Measurements from ENCODE around the gene FAM83C. TPM values are rescaled to one million over a fixed set of nuclear protein-coding genes. Genes with fewer than 3 reads are reported as not detected.

Gene FAM83C
- polyA plus RNA-seq, 2 of the 4 experiments (the other 2 are of a cell fraction), result not detected

DNA sequence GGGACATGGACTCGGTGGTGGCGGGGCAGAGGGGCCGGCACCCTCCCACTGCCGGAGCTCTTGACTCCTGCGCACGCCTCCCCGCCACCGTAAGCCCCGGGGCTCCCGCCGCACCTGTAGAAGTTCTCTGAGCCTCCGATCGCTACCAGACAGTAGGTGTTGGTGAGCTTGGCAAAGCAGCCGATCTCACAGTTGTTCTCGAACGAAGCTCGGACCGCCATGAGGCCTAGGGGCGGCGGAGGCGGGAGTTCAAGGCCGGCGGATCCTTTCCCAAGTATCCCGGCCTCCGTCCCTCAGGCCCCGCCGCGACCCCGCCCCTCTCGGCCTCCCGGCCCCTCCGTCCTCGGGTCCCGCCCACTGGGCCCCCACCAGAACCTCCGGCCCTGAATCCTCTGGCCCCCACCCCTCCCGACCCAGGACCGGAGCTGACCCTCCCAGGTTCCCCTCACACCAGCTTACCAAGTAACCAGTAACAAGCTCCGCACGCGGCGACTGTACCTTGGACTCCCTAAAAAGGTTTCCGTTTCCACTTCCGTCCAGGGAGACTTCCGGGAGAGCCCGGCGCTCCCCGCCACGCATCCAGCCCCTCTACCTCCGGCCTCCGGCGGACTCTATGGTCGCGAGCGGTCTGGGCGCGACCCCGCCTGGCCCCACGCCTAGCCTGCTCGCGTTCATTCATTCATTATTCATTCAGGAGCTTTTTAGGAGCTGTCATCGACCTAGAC is 7.8 kb downstream of the FAM83C start, which contains the start of gene EIF6:
Gene EIF6 (minus strand): TSS at position 506 of the 725 bp plus-strand sequence. CDS start 285 bp downstream, at position 221.
- H3K4me2 ChIP-seq, result peak within 1 kb of the TSS; percentile 80
- peak within 1 kb of the TSS; percentile 91 for H3K4me3 ChIP-seq
- TF ChIP-seq NR3C1 (IDR thresholded peaks at IDR 0.05) (no peak), PHF8 (IDR thresholded peaks at IDR 0.05; ENCODE audit: borderline replicate concordance, low read depth) (peak; percentile 91), ELK1 (IDR thresholded peaks at IDR 0.05; ENCODE audit: low read depth, low read length) (no peak), EHF (CRISPR knock-in tag; IDR thresholded peaks at IDR 0.05) (peak; percentile 29; the same call in 1 of the 2 replicates), MAFK (IDR thresholded peaks at IDR 0.05; ENCODE audit: partially characterized antibody) (no peak), HES2 (IDR thresholded peaks at IDR 0.05) (no peak), HDAC2 (IDR thresholded peaks at IDR 0.05) (no peak), POLR2A (IDR thresholded peaks at IDR 0.05; ENCODE audit: low read length) (peak; percentile 53), SMC3 (IDR thresholded peaks at IDR 0.05) (0 out of 3 replicates have a peak, but pooled peaks have one; percentile 14), MYC (IDR thresholded peaks at IDR 0.05; ENCODE audit: borderline replicate concordance, low read length) (peak; percentile 75; the same call in 1 of the 2 replicates), CHD2 (IDR thresholded peaks at IDR 0.05; ENCODE audit: low read length, partially characterized antibody) (no peak), POLR2AphosphoS2 (conservative IDR thresholded peaks at IDR 0.05; ENCODE audit: low read length) (no peak), SREBF2 (IDR thresholded peaks at IDR 0.05) (no peak), MAZ (IDR thresholded peaks at IDR 0.05; ENCODE audit: borderline replicate concordance, low read depth, low read length) (peak; percentile 19; the same call in 1 of the 2 replicates), NFE2L2 (conservative IDR thresholded peaks at IDR 0.05; ENCODE audit: low read length) (no peak), RARB (CRISPR knock-in tag; IDR thresholded peaks at IDR 0.05) (no peak), JUNB (IDR thresholded peaks at IDR 0.05) (no peak), CEBPB (IDR thresholded peaks at IDR 0.05) (no peak), EP300 (IDR thresholded peaks at IDR 0.05) (no peak), JUN (IDR thresholded peaks at IDR 0.05) (peak; percentile 89 to 90), FOSL2 (IDR thresholded peaks at IDR 0.05) (no peak), FOSL2 (CRISPR knock-in tag; IDR thresholded peaks at IDR 0.05) (no peak), KDM5A (IDR thresholded peaks at IDR 0.05) (0 out of 2 replicates have a peak, but pooled peaks have one; percentile 14), HOXA7 (CRISPR knock-in tag; IDR thresholded peaks at IDR 0.05) (no peak), ZNF302 (CRISPR knock-in tag; IDR thresholded peaks at IDR 0.05) (no peak)
- TF ChIP-seq, protein P1, sequence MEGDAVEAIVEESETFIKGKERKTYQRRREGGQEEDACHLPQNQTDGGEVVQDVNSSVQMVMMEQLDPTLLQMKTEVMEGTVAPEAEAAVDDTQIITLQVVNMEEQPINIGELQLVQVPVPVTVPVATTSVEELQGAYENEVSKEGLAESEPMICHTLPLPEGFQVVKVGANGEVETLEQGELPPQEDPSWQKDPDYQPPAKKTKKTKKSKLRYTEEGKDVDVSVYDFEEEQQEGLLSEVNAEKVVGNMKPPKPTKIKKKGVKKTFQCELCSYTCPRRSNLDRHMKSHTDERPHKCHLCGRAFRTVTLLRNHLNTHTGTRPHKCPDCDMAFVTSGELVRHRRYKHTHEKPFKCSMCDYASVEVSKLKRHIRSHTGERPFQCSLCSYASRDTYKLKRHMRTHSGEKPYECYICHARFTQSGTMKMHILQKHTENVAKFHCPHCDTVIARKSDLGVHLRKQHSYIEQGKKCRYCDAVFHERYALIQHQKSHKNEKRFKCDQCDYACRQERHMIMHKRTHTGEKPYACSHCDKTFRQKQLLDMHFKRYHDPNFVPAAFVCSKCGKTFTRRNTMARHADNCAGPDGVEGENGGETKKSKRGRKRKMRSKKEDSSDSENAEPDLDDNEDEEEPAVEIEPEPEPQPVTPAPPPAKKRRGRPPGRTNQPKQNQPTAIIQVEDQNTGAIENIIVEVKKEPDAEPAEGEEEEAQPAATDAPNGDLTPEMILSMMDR (IDR thresholded peaks at IDR 0.05), result no peak; the same call in 2 of the 3 replicates
- TF ChIP-seq, protein P2, sequence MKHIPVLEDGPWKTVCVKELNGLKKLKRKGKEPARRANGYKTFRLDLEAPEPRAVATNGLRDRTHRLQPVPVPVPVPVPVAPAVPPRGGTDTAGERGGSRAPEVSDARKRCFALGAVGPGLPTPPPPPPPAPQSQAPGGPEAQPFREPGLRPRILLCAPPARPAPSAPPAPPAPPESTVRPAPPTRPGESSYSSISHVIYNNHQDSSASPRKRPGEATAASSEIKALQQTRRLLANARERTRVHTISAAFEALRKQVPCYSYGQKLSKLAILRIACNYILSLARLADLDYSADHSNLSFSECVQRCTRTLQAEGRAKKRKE (CRISPR knock-in tag; IDR thresholded peaks at IDR 0.05; ENCODE audit: low read depth), result no peak
- TF ChIP-seq, protein P3, sequence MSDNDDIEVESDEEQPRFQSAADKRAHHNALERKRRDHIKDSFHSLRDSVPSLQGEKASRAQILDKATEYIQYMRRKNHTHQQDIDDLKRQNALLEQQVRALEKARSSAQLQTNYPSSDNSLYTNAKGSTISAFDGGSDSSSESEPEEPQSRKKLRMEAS (IDR thresholded peaks at IDR 0.05), result peak; percentile 92
- TF ChIP-seq, protein P4, sequence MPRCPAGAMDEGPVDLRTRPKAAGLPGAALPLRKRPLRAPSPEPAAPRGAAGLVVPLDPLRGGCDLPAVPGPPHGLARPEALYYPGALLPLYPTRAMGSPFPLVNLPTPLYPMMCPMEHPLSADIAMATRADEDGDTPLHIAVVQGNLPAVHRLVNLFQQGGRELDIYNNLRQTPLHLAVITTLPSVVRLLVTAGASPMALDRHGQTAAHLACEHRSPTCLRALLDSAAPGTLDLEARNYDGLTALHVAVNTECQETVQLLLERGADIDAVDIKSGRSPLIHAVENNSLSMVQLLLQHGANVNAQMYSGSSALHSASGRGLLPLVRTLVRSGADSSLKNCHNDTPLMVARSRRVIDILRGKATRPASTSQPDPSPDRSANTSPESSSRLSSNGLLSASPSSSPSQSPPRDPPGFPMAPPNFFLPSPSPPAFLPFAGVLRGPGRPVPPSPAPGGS (IDR thresholded peaks at IDR 0.05), result peak; percentile 83; the same call in 2 of the 3 replicates
- TF ChIP-seq, protein P5, sequence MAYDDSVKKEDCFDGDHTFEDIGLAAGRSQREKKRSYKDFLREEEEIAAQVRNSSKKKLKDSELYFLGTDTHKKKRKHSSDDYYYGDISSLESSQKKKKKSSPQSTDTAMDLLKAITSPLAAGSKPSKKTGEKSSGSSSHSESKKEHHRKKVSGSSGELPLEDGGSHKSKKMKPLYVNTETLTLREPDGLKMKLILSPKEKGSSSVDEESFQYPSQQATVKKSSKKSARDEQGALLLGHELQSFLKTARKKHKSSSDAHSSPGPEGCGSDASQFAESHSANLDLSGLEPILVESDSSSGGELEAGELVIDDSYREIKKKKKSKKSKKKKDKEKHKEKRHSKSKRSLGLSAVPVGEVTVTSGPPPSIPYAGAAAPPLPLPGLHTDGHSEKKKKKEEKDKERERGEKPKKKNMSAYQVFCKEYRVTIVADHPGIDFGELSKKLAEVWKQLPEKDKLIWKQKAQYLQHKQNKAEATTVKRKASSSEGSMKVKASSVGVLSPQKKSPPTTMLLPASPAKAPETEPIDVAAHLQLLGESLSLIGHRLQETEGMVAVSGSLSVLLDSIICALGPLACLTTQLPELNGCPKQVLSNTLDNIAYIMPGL (CRISPR knock-in tag; IDR thresholded peaks at IDR 0.05; ENCODE audit: borderline replicate concordance), result no peak
- TF ChIP-seq, protein P6, sequence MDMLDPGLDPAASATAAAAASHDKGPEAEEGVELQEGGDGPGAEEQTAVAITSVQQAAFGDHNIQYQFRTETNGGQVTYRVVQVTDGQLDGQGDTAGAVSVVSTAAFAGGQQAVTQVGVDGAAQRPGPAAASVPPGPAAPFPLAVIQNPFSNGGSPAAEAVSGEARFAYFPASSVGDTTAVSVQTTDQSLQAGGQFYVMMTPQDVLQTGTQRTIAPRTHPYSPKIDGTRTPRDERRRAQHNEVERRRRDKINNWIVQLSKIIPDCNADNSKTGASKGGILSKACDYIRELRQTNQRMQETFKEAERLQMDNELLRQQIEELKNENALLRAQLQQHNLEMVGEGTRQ (IDR thresholded peaks at IDR 0.05), result no peak
- CTCF ChIA-PET, result interaction anchor here (0.6 to 6.7 kb wide), 6 partner anchors 9 to 410 kb away, joined by 3 to 39 read pairs (median 4); no protein-coding TSS in a partner anchor
- 1% methylated on average over 32 of the region's 61 CpGs for WGBS (ENCODE audit: missing lambda C conversion rate)
- POLR2A ChIA-PET, result interaction anchor here (0.5 to 2.1 kb wide), 16 partner anchors 8 to 728 kb away, joined by 3 to 11 read pairs (median 4); partner anchors contain the start of genes CEP250 and UQCC1
- H3K27ac ChIP-seq, result peak within 1 kb of the TSS; percentile 82 to 98
- H3K9me3 ChIP-seq, result no peaks in the 10 kb centered on the region
- DNase-seq (ENCODE audit: low read depth in 1 of 2, low spot score in 1 of 2) (peak; percentile 90 to 91), FAIRE-seq (no peak), ATAC-seq (peak; percentile 91 to 93)
- H3K4me1 ChIP-seq, result peaks cover 27% of the 10 kb centered on the region

Measured in A549 (cell line).